ENCODE results near the gene FUT6.
"Not testable (repeated sequence)": the region's sequence is repeated elsewhere in the genome, so short reads cannot be mapped to it uniquely, and the experiment has no call there.

- not testable (repeated sequence) for TF ChIP-seq CTCF (conservative IDR thresholded peaks at IDR 0.05; ENCODE audit: low read depth, low read length); EZH2 (IDR thresholded peaks at IDR 0.05; ENCODE audit: borderline replicate concordance, low read depth, low read length, poor library complexity, severe bottlenecking)
Observed at GRCh38 chr19:5854121-5854520, 14.6 kb upstream of the FUT6 start.

Data from A673 (cell line).